IPS DF 6.9 (cell line): ENCODE measurements around the gene SF1.

Experiments
- DNase-seq: peaks from one replicate; pipeline ENCODE4 v3.0.0-alpha.2; 2013; ENCODE audit warnings: low read depth, low spot score
- H3K27ac ChIP-seq: one replicate; pipeline ENCODE4 v1.5.1; 2013; ENCODE audit warnings: low read length, control low read depth
- H3K27me3 ChIP-seq: 2 replicates; pipeline ENCODE4 v1.6.1; 2013; ENCODE audit warnings: mild to moderate bottlenecking, low read length; ENCODE audit not compliant: control insufficient read depth, insufficient read depth
- H3K36me3 ChIP-seq: 2 replicates; pipeline ENCODE4 v1.6.1; 2013; ENCODE audit warnings: low read length; ENCODE audit not compliant: control insufficient read depth, insufficient read depth
- H3K4me1 ChIP-seq: 2 replicates; pipeline ENCODE4 v1.6.1; 2013; ENCODE audit warnings: low read length; ENCODE audit not compliant: control insufficient read depth, insufficient read depth
- H3K4me3 ChIP-seq: 2 replicates; pipeline ENCODE4 v1.5.1; 2013; ENCODE audit warnings: mild to moderate bottlenecking, low read length
- H3K9me3 ChIP-seq: 2 replicates; pipeline ENCODE4 v1.6.1; 2013; ENCODE audit warnings: low read length, inconsistent platforms; ENCODE audit not compliant: control insufficient read depth, insufficient read depth
- WGBS: extraction: QIAGEN DNeasy Blood & Tissue Kit; methylation state at CpG from one replicate; pipeline ENCODE4 v1.1.7; 2013; ENCODE audit warnings: mixed read lengths, missing lambda C conversion rate; ENCODE audit not compliant: insufficient read length, insufficient coverage; 5-methylcytosine and 5-hydroxymethylcytosine counted together

The SF1 gene

DNA sequence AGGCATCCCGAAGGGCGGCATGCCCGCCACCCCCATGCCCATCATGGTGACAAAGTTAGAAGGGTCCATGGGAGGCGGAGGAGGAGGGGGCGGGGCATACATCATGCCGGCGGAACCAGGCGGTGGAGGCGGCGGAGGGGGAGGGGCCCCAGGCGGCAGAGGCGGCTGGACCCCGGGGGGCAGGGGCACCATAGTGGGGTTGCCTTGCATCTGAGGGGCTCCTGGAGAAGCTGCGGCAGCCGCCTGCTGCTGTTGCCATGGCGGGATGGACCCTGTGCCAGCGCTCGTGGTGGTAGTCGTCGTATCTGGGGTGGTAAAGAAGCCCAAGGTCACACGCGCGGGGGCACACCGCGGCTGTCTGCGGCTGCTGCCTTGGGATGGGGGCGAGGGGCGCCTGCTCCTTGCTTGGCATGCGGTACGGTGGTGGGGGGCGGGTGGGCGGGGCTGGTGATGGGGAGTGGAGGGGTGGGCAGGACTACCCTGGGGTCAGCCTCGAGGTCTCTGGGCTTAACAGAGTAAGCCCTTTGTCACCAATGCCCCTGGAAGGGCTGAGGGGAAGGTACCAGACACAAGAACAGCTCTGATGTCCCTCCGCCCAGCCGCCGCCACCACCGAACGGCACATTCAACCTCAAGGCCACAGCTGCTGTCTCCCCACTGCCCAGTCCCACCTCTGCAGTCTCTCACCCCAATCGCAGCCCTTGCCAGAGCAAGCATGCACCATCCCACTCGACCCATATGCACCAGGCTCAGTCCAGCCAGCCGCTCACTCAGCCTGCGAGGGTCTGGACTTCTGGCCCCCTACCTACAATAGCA lies 12.3 kb downstream of the SF1 start:
- WGBS = no CpG with 5 or more reads among the region's 42 CpGs
- H3K4me3 ChIP-seq = no peak overlapping the region
- no peak for DNase-seq
- H3K4me1 ChIP-seq = peaks cover 17% of the 10 kb centered on the region
- no peaks in the 10 kb centered on the region for H3K27me3 ChIP-seq
- no peak overlapping the region for H3K27ac ChIP-seq
- no peaks in the 10 kb centered on the region for H3K9me3 ChIP-seq
- H3K36me3 ChIP-seq = peaks cover 59% of the 10 kb centered on the region

DNA sequence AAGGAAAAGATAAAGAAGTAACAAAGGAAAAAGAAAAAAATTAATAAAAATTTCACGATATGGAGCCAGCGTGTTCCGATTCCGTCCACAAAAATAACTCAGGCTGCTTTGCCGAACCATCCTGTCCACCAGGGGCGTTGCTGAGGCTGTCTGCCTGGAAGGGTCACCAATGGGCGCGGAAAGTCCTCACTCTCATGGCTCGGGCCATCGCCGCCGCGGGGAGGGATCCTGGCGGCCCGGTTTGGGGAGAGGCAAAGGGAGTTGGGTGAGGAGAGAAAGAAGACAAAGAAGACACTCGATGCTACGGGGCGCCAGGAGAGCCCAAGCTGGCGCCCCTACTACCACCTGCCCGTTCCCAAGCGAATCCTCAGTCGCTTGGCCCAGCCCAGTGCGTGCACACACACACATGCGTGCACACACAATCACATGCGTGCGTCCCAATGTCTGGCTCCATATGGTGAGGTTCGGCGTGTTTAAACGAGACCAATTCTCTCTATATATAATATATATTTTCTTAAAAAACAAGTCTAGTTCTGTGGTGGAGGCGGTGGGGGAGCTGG lies 13.0 kb downstream of the SF1 start:
- Histone ChIP-seq H3K4me1 (peaks cover 20% of the 10 kb centered on the region), H3K36me3 (peaks cover 53% of the 10 kb centered on the region), H3K9me3 (no peaks in the 10 kb centered on the region), H3K4me3 (no peak overlapping the region), H3K27ac (no peak overlapping the region), H3K27me3 (no peaks in the 10 kb centered on the region)
- no CpG with 5 or more reads among the region's 30 CpGs for WGBS
- no peak for DNase-seq

DNA sequence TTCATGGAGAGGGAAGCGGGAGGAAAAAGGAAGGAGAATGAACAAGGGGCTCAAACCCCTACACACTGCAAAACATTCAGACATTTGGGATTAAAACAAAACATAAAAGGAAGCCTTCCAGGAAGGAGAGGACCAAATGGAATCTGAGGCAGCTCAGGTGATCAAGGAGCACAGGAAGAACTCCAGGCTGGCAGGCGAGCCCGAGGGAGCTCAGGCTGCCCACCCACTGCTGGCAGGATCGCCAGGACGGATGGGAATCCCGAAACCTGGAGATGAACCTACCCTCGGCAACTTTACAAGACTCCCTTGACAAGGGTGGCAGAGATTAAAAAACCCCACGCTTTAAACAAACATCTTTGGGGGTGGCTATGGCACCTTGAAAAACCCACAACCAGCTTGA lies 13.6 kb downstream of the SF1 start:
- WGBS = no CpG with 5 or more reads among the region's 8 CpGs
- Histone ChIP-seq H3K27ac (no peak overlapping the region), H3K4me3 (no peak overlapping the region), H3K9me3 (no peaks in the 10 kb centered on the region), H3K27me3 (no peaks in the 10 kb centered on the region), H3K36me3 (peaks cover 47% of the 10 kb centered on the region), H3K4me1 (peaks cover 25% of the 10 kb centered on the region)
- DNase-seq = no peak

DNA sequence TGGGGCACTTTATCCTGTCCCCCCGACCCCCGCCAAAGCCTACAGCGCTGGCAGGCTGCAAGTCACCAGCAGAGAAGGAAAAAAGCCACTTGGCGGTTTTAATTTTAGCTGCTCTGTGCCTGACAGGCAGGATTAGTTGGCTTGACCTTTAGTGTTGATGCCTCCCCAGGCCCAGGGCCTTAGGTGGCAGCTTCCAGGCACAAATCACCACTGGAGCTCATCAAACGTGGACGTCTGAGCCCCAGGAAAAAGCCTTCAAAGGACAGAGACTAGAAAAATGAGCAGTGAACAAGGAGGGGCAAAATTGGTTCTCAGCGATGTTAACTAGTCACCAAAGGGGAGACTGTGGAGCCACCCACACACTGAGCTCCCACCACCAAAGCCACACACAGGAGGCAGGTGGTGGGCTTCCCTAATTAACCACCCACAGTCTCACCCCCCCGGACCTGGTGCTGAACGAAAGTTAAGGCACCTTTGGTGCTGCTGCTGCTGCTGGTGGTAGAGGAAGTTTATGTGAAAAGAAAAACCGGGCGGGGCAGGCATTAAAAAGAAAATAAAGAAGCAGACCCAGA lies 14.2 kb downstream of the SF1 start:
- peak overlapping the region; percentile 50 for H3K27ac ChIP-seq
- DNase-seq = no peak
- no peak overlapping the region for H3K4me3 ChIP-seq
- WGBS = no CpG with 5 or more reads among the region's 11 CpGs
- no peaks in the 10 kb centered on the region for H3K9me3 ChIP-seq
- no peaks in the 10 kb centered on the region for H3K27me3 ChIP-seq
- H3K4me1 ChIP-seq = peaks cover 29% of the 10 kb centered on the region
- H3K36me3 ChIP-seq = peaks cover 43% of the 10 kb centered on the region

DNA sequence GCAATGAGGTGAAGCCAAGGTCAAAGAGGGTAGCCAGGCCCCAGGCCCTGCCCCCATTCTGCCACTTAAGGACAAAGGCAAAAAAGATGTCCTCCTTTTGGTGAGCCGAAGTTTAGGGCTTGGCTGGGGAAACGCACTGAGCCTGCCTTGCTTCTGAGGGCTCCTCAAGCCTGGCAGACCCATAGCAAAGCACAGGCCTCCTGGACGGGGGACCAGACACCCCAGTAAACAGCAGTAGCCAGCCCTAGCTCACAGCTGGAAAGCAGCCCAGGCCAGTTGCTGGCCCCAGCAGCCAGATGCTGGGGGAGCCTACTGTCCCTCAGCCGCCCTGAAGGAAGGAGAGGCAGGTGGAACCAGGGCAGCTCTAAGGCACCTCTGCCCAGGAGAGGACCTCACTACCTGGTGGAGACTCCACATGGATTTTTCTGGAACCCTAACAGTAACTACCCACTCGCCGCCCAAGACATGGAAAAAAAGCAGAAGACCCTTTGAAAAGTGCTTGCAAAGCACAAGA lies 14.8 kb downstream of the SF1 start:
- H3K27me3 ChIP-seq = no peaks in the 10 kb centered on the region
- peaks cover 37% of the 10 kb centered on the region for H3K36me3 ChIP-seq
- no CpG with 5 or more reads among the region's 6 CpGs for WGBS
- H3K27ac ChIP-seq = peak overlapping the region; percentile 50
- no peak for DNase-seq
- H3K4me3 ChIP-seq = no peak overlapping the region
- H3K9me3 ChIP-seq = no peaks in the 10 kb centered on the region
- H3K4me1 ChIP-seq = peaks cover 30% of the 10 kb centered on the region

DNA sequence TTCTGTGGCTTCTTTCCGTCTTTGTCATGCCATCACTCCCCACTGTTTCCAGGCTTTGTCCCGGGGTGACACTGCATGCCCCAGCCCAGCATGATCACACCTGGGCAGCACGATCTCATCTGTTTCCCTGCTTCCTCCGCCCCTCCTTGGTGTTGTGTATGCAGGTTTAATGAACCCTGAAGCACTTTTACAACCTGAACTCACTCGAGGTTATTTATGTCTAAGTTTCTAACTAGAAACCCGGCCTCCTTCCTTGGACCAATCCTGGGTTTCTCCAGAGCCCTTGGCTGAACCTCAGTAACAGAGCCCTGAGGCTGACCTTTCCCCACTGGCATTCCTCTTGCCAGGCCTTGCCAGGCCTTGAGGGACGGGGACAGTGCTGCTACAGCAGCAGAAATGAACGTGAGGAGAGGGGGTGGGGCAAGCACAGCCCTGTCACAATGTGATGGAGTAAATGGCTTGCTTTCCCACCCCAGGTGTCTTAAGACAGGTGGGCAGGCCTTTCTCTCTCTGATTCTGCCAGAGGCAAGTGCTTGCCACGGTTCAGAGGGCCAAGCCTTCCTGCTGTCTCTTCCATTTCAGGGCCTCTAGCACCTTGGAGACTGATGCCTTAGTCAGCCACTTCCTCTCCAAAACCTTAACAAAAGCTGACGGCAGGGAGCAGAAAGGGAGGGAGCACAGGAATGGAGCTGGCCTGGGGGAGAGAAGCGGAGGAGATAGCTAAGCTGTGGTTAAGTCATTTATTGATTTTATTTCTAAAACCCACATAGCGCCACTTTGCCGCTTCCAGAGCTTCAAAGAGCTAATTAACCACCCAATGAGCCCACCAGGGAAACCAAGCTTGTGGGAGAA lies 15.4 kb downstream of the SF1 start:
- peaks cover 30% of the 10 kb centered on the region for H3K36me3 ChIP-seq
- H3K27ac ChIP-seq = peak overlapping the region; percentile 56

DNA sequence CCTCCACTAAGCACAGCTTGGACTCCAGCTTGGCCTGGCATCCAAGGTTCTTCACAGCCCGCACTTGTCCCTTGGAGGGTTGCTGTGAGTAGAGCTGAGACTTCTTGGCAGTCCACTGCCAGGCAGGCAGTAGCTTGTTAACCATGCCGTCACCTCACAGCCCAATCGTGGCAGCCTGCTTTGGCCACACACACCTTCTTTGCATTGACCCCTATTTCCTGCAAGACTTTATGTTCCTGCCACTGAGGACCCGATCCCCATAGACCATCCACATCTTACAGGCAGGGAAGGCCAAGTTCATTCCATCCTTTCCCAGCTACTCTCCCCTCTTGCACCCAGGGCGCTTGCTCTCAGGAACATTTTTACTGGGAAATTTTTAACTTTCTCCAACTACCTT lies 16.1 kb downstream of the SF1 start:
- H3K27me3 ChIP-seq = no peaks in the 10 kb centered on the region
- no peak overlapping the region for H3K4me3 ChIP-seq
- H3K27ac ChIP-seq = peak overlapping the region; percentile 56
- no peaks in the 10 kb centered on the region for H3K9me3 ChIP-seq
- no CpG with 5 or more reads among the region's 5 CpGs for WGBS
- DNase-seq = no peak
- peaks cover 25% of the 10 kb centered on the region for H3K36me3 ChIP-seq
- peaks cover 30% of the 10 kb centered on the region for H3K4me1 ChIP-seq

More for the DNA sequence above, 15.4 kb downstream of the SF1 start:
- Histone ChIP-seq H3K27me3 (no peaks in the 10 kb centered on the region), H3K9me3 (no peaks in the 10 kb centered on the region), H3K4me1 (peaks cover 30% of the 10 kb centered on the region), H3K4me3 (no peak overlapping the region)
- no CpG with 5 or more reads among the region's 13 CpGs for WGBS
- DNase-seq = no peak

DNA sequence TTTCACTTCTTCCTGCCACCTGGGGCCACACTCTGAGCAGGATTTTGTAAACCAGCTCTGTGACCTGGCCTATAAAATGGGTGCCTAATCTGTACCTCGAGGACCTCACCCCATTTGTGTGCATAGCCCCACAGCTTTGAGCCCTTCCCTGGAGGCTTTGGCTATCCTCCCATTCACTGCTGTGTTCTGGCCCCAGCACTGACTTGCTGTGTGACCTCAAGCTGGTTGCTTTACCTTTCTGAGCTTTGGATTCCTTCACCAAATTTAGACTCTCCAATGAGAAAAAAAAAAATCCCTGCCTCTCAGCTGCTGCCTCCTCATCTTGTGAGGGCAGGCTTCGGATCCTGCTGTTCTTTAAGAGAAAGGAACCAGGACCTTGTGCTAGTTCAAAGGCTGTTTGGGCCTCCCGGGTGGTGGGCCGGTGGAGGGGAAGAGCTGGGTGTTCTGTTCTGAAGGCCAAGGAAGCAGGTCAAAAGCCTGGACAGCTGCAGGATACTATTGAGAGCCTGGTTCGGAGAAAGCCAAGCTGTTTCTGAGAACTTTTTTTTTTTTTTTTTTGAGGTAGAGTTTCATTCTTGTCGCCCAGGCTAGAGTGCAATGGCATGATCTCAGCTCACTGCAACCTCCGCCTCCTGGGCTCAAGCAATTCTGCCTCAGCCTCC lies 17.5 kb downstream of the SF1 start:
- Histone ChIP-seq H3K4me3 (no peak overlapping the region), H3K4me1 (peaks cover 27% of the 10 kb centered on the region), H3K27ac (no peak overlapping the region), H3K9me3 (no peaks in the 10 kb centered on the region), H3K36me3 (peaks cover 12% of the 10 kb centered on the region), H3K27me3 (no peaks in the 10 kb centered on the region)
- no peak for DNase-seq
- no CpG with 5 or more reads among the region's 7 CpGs for WGBS

DNA sequence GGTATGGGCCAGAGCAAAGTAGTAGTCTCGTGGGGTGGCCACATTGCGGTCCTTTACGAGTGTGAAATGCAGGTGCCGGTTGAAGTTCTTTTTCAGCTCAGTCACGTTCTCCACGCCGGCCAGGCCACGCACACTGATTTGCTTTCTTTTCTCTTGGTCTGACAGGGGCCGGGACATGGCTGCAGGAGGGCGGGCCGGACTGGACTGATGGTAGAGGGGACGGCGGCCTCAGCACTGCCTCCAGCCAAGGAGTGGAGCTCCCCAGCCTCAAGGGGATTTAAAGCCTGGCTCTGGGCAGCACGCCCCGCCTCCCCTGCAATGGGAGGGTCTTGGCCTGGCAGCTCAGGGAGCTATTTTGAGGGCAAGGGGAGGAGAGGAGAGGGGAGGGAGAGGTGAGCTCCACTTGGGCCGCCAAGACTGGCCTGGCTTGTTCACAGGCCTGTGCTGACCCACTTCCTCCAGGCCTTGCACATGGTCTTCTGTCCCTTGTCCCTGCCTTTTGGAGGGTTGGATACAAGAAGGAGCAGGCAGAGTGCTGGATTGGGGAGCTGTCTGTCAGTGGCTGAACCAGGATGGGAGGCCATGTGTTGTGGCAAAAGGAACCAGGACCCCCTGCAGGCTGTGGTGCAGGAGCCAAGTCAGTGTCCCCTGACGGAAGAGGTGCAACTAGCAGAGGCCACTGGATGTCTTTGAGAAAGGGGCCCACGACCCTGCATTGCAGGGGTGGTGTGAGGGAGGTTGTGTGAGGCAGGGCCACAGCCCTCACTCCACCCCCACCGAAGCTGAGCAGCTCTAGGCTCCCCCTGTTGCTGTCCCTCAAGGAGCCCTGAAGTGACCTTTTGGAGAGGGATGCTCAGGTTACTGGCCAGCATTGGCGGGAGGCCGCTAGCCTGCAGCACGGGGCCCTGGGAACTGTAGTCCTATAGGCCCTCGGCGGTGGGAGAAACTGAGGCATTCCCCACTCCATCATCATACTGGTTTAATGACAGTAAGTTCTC lies 18.3 kb downstream of the SF1 start, which contains the start of gene PYGM:
Gene PYGM, minus strand, starts transcription at position 253 of the 998 bp plus-strand sequence. Its CDS starts 76 bp downstream, at position 177.
- DNase-seq = no peak
- no CpG with 5 or more reads among the region's 24 CpGs for WGBS
- Histone ChIP-seq H3K4me1 (peaks cover 27% of the 10 kb centered on the region), H3K27ac (no peak within 1 kb of the TSS), H3K36me3 (peaks cover 4% of the 10 kb centered on the region), H3K4me3 (no peak within 1 kb of the TSS), H3K9me3 (no peaks in the 10 kb centered on the region), H3K27me3 (no peaks in the 10 kb centered on the region)
